Activated naive CD4-positive, alpha-beta T cell (primary cell): ENCODE measurements around the gene AKT3.

Source experiments
- DNase-seq, 4 experiments: peaks; one replicate each; lab custom pipeline; 2025; lab: John Stamatoyannopoulos, UW

AKT3 gene

GRCh38 chr1:243731301-243731891 is 118.6 kb downstream of the AKT3 start:
- no peak for DNase-seq

GRCh38 chr1:243730487-243731150 is 119.4 kb downstream of the AKT3 start:
- no peak for DNase-seq

- no peak for DNase-seq
These were observed 120.1 kb downstream of the AKT3 start for GRCh38 chr1:243729956-243730355.

- DNase-seq = no peak
These were observed 122.4 kb downstream of the AKT3 start for GRCh38 chr1:243727503-243728203.

GRCh38 chr1:243726806-243727502 is 123.1 kb downstream of the AKT3 start:
- no peak for DNase-seq

- no peak for DNase-seq
These were observed 124.2 kb downstream of the AKT3 start for GRCh38 chr1:243725846-243726245.

GRCh38 chr1:243725075-243725474 is 125.0 kb downstream of the AKT3 start:
- DNase-seq = no peak

GRCh38 chr1:243723458-243724043 is 126.5 kb downstream of the AKT3 start:
- no peak for DNase-seq

- DNase-seq = no peak
These were observed 127.0 kb downstream of the AKT3 start for GRCh38 chr1:243723050-243723449.

- no peak for DNase-seq
These were observed 130.6 kb downstream of the AKT3 start for GRCh38 chr1:243719476-243719875.

GRCh38 chr1:243718893-243719292 is 131.2 kb downstream of the AKT3 start:
- no peak for DNase-seq

GRCh38 chr1:243718022-243718421 is 132.0 kb downstream of the AKT3 start:
- DNase-seq = no peak

GRCh38 chr1:243716906-243717305 is 133.1 kb downstream of the AKT3 start:
- no peak for DNase-seq

GRCh38 chr1:243715285-243715684 is 134.8 kb downstream of the AKT3 start:
- DNase-seq = no peak

- no peak for DNase-seq
These were observed 136.4 kb downstream of the AKT3 start for GRCh38 chr1:243713470-243714186.

GRCh38 chr1:243712941-243713340 is 137.1 kb downstream of the AKT3 start:
- DNase-seq = no peak

- DNase-seq = no peak
These were observed 137.8 kb downstream of the AKT3 start for GRCh38 chr1:243712242-243712641.

- DNase-seq = no peak
These were observed 139.6 kb downstream of the AKT3 start for GRCh38 chr1:243710467-243710866.

GRCh38 chr1:243708210-243708609 is 141.8 kb downstream of the AKT3 start:
- DNase-seq = no peak

GRCh38 chr1:243706563-243706962 is 143.5 kb downstream of the AKT3 start:
- DNase-seq = no peak

- no peak for DNase-seq
These were observed 144.5 kb downstream of the AKT3 start for GRCh38 chr1:243705585-243705984.

- no peak for DNase-seq
These were observed 148.2 kb downstream of the AKT3 start for GRCh38 chr1:243701872-243702271.
